HG03066 (cell line): ENCODE results near the gene ASIC3.
"Not testable (repeated sequence)": the region's sequence is repeated elsewhere in the genome, so short reads cannot be mapped to it uniquely, and the experiment has no call there.

Experiments
- ATAC-seq: cut with Tn5 transposase; IDR thresholded peaks from one replicate; pipeline ENCODE4 v1.9.1; 2021; ENCODE audit warnings: low read depth; ENCODE audit not compliant: unreplicated experiment

The ASIC3 gene

DNA sequence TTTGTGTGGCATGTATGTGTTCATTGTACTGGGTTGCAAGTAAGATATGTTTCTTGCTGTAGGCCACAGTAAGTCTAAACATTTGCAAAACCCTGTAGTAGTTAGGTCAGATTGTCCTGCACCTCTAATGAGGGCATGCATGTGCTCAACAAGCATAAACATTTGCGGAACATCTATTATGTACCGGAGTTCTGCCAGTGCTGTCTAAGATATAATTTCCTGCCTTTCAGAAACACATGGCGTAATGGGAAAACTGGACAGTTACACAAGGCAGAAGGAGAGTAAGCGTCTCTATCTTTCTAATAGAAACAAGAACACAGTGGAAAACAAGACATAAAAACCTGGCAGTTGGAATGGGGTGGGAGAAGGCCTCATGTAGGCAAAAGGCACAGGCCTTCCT, 17.3 kb upstream of the ASIC3 start:
- ATAC-seq, result no peak

DNA sequence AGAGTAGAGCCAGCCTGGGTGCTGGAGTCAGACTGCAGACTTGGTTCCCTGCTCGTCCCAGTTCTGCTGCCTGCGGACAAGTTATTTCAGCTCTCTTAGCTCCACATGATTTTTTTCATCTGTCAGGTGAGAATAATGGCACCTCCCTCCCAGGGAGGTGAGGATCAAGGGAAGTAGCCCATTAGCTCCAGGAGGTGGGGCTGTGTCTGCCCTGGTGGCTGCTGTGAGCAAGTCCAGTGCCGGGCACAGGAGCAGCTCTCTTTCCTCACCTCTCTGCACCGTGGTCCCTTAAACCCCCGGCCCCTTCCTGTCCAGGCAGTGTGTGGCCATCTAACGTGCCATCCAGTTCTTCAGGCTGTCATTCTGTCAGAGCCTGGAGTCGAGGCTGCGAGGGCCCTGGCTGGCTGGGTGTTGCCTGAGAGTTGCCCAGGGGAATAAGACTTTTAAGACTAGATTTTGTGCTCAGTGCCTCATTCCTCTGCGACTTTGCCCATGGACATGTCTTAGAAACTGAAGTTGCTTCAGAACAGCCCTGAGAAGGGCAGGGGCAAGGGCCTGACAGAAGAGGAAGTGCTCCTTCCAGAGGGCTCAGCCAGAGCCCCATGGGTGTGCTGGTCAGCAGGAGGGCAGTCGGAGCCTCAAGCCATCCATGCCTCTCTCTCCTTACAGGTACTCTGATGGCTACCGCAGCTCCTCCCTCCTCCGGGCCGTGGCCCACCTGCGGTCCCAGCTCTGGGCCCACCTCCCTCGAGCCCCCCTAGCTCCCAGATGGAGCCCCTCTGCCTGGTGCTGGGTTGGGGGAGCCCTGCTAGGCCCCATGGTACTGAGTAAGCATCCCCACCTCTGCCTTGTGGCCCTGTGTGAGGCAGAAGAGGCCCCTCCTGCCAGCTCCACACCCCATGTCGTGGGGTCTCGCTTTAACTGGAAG, 15.1 kb upstream of the ASIC3 start:
- ATAC-seq, result no peak

DNA sequence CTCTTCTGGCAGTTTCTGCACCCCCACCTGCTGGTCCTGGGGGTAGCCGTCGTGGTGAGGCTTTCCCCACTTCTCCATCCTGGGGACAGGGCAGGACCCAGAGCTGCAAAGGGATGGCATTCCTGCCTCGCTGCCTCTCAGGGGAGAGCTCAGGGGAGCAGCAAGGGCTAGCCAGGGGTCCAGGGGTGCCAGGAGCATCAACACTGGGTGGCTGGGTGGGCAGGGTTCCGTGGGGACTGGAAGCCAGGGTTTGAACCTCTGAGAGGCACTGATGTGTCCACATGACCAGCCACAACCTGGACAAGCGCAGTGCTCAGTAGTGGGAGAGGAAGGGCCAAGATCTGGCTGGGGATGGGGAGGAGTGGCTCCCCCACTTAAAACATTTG, 14.5 kb upstream of the ASIC3 start:
- no peak for ATAC-seq

DNA sequence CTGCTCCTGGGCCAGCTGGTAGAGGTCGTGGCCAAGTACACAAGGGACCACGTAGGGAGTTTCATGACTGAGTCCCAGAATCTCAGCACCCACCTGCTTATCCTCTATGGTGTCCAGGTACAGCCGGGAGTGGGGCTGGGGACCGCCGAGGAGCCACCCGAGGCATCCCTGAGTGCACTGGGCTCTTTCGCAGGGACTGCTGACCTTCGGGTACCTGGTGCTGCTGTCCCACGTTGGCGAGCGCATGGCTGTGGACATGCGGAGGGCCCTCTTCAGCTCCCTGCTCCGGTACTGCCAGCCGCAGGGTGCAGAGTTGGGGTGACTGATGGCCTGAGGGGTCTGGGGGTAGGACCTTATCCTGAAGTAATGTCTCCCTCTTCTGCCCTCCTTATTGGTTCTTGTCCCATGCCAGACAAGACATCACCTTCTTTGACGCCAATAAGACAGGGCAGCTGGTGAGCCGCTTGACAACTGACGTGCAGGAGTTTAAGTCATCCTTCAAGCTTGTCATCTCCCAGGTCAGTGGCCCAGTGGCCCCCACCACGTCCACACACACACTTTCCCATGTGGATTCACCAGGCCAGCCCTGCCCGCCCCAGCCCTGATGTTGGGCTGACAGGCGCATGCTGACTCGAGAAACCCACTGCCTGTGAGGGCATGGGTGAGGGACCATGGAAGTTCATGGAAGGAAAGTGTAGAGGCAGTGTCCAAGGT, 13.9 kb upstream of the ASIC3 start:
- no peak for ATAC-seq

DNA sequence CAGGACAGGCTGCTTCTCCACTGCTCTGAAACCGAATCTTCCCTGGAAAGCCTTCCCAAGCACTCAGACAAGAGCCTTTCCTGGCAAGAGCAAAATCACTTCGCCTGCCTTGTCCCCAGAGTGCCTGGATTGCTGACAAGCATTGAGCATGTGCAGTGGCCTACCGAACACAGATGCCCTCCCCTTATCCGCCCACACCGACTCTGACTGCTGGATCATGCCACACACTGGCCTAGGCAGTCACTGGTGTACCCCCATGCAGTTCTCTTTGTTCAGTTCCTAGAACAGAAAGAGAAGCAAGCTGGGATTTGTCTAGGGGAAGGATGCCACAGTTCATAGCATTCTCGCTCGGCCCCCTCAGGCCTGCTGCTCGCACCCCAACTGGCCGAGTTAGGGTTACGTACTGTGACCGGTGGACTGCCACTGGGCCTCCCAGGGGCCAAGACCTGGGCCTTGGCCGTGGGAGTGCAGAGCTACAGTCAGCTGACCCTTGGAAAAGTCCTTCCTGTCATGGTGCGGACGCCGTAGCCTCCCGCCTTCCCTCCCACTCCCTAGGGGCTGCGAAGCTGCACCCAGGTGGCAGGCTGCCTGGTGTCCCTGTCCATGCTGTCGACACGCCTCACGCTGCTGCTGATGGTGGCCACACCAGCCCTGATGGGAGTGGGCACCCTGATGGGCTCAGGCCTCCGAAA, 13.2 kb upstream of the ASIC3 start:
- no peak for ATAC-seq

DNA sequence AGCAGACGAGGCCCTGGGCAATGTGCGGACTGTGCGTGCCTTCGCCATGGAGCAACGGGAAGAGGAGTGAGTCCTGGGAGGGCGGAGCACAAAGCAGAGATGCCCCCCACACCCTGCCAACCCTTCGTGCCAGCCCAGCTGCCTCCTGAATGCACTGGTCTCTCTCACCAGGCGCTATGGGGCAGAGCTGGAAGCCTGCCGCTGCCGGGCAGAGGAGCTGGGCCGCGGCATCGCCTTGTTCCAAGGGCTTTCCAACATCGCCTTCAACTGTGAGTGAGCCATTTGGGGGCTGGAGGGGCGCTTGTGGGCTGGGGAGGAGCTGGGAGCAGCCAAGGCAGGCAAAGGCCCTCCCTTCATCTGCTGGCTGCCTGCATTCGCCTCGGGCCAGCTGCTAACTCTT, 12.4 kb upstream of the ASIC3 start:
- no peak for ATAC-seq

DNA sequence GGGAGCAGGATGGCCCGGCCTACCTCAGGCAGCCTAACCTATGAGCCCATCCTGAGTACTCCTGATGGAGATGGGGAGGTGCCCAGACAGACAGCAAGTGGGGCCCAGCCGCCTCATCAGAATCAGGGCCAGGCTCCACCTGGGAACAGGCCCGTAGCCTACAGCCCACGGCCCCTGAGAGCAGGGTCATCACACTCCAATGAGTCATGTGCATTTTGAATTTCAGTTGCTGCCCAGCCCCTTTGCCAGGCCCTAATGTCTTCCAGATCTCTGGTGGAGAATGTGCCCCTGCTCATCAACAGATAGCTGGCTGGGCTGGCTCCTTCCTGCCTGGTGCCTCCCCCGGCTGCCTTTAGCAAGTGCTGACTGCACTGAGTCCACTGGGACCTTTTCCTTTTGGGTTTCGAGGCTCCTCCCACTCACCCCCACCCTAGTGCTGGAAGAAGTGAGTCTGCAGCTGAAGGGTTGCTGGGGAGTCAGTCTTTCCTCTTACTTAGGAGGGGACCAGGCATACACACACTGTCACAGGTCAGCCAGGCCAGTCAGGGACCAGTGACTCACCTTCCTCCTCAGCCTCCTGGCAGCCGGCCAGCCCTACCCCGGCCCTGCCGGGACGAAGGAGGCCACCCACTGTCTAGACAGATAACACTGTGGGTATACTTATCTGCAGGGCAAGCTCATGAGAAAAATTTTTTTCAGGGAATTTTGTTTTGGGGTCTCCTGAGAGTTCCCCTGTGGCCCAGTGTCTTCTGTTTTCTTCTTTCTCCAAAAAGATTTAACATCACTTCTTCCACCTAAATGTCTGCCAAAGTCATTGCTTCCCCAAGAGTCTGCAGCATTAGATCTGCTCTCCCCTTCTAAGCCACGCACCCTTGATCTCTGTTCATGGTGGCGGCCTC, 9.1 kb upstream of the ASIC3 start:
- ATAC-seq, result peak; percentile 52

DNA sequence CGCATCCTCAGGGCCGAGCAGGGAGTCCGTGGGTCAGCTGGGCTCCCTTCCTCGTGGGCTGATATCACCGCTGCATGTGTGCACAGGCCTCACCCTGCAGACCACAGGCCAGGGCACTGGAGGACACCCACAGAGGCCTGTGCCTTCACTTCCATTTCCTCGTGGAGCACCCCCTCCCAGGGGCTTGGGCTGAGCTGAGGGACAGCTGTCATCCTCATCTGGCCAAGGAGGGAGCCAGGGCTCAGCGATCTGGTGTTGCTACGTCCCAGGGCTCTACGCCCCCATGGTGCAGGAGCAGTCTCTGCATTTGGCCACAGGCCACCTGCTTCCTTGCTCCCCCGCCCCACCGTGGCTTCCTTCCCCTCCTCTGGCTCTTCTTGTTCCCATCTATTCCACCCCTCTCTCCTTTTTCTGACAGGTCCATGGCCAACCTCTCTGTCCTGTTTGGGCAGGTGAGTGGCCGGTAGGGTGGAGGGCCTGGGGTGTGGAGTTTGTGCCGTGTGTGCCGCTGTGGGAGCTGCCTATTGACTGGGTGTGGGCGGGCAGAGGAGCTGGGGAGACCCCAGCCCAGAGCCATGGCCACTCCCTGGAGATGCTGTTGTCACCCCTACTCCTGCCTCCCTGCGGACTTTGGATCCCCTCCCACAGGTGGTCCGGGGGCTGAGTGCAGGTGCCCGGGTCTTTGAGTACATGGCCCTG, 8.3 kb upstream of the ASIC3 start:
- no peak for ATAC-seq

DNA sequence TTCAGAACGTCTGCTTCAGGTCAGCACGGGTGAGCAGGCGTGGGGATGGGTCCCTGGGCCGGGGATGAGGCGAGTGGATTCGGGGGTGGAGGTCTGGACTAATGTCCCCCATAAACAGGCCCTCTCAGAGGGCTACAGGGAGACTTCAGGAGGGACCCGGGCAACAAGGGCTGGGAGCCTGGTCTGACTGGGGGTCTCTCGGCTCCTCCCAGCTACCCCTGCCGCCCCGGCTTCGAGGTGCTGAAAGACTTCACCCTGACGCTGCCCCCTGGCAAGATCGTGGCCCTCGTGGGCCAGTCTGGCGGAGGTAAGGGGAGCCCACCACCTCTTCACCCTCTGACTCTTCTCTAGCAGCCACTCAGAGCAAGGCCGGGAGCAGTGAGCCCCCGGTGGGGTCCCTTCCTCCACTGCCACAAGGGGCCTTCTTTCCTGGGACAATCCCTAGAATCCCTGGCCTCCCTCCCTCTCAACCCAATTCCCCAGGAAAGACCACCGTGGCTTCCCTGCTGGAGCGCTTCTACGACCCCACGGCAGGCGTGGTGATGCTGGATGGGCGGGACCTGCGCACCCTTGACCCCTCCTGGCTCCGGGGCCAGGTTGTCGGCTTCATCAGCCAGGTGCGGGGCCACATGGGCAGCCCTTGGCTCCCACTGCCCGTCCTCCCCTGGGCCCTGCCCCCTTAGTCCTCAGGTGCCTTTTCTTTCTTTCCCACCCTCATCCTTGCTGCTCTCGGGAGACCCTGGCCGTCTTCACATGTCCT, 7.5 kb upstream of the ASIC3 start:
- ATAC-seq, result no peak

DNA sequence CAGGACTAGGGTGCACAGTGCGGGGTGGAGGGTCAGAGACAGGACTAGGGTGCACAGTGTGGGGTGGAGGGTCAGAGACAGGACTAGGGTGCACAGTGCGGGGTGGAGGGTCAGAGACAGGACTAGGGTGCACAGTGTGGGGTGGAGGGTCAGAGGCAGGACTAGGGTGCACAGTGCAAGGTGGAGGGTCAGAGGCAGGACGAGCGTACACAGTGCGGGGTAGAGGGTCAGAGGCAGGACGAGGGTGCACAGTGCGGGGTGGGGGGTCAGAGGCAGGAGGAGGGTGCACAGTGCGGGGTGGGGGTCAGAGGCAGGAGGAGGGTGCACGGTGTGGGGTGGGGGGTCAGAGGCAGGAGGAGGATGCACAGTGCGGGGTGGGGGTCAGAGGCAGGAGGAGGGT, 4.9 kb upstream of the ASIC3 start:
- not testable (repeated sequence) for ATAC-seq

DNA sequence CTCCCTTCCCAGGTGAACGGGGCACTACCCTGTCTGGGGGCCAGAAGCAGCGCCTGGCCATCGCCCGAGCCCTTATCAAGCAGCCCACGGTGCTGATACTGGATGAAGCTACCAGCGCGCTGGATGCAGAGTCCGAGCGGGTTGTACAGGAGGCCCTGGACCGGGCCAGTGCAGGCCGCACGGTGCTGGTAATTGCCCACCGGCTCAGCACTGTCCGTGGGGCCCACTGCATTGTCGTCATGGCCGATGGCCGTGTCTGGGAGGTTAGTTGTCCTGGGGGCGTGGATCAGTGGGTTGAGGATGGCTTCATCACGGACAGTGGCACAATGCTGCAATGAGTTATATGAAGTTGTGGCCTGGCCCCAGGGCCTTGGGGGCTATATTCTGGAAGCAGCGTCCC, 4.4 kb upstream of the ASIC3 start:
- no peak for ATAC-seq

DNA sequence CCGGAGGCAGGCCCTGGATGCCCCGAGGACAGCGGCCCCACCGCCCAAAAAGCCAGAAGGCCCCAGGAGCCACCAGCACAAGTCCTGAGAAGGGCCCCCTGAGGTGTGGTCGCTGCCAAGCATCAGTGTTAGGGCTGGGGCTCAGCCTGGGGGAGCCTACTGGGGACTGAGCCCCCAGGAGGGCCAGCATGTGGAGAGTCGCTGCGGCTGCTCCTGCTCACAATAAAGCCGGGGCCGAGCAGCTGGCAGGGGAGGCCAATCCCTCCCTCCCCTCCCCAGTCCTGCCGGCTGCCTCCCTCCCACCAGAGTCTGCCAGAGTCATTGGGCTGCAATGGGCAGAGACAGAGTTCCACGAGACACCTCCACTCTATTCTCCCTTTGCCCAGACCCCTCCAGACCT, 3.1 kb upstream of the ASIC3 start:
- no peak for ATAC-seq

DNA sequence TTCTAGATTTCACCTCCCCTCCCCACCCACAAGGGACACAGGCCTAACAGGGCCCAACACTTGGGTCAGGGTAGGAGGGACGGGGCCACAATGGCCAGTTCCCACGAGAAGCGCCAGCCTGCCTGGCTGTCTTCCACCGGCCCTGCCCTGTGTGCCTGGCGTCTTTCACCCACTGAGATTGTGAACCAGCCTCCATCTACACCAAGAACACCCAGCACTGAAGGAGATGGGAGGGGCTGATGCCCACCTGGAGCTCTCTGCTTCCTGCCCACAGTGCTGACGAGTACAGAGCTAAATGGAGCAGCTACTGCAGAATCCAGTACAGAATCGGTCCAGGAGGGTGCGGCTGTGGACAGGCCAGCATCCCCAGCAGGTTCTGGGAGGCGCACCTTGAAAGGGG, 2.4 kb upstream of the ASIC3 start:
- ATAC-seq, result no peak

DNA sequence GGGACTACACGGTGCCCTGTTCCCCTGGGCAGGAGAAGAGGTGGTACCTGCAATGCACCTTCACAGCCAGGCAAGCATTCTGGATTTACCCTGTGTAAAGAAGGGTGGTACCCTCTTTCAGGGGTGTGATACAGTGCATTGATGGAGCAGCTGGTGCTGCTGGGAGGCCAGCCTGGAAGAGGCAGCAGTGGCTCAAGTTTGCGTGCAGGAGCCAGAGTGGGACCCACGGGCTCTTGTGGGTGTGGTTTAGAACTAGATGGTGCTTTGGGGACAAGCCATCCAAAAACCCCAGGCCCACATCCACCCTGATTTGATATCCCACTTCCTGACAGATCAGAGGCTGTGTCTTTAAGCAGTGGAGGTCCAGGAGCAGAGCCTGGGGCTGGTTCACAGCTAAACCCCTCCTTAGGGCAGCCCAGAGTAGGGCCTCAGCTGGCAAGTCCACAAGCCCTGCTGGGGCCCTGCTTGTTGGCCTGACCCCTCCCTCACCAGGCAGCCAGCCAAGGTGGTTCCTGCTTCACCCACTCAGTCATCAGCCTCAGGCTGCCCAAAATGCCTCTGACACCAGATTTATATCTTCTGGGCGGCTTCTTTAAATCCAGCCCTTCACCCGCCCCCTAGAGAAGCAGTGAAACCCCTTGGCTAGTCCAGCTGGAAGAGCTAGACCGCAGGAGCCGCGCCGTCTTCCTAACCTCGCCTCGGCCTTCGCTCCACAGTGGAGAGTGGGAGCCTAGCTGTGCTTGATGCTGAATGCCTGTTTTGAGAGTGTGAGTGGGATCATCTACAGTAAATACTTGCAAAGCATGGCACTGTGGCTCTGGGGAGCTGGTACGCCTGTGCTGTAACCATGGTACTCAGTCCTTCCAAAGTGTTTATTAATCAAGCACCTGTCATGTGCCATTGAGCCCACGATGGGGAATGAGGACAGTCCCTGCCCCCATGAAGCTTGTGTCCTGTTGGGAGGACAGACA, 1.4 kb upstream of the ASIC3 start:
- no peak for ATAC-seq

DNA sequence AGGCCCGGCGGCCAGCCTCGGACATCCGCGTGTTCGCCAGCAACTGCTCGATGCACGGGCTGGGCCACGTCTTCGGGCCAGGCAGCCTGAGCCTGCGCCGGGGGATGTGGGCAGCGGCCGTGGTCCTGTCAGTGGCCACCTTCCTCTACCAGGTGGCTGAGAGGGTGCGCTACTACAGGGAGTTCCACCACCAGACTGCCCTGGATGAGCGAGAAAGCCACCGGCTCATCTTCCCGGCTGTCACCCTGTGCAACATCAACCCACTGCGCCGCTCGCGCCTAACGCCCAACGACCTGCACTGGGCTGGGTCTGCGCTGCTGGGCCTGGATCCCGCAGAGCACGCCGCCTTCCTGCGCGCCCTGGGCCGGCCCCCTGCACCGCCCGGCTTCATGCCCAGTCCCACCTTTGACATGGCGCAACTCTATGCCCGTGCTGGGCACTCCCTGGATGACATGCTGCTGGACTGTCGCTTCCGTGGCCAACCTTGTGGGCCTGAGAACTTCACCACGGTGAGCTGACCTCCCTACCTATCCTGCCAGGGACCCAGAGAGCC, 656 bp downstream of the ASIC3 start:
- no peak for ATAC-seq

DNA sequence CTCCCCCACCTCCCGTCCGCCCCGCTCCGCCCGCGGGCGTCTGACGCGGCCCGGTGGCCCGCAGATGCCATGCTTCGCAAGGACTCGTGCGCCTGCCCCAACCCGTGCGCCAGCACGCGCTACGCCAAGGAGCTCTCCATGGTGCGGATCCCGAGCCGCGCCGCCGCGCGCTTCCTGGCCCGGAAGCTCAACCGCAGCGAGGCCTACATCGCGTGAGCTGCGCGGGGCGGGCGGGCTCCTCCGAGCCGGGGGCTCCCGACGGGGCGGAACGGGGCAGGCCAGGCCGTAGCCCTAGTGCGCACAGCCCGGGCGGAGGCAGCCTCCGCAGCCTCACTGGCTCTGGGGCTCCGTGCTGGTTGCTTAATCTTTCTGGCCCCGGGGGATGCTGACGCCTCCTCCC, 2.8 kb downstream of the ASIC3 start:
- ATAC-seq, result no peak

DNA sequence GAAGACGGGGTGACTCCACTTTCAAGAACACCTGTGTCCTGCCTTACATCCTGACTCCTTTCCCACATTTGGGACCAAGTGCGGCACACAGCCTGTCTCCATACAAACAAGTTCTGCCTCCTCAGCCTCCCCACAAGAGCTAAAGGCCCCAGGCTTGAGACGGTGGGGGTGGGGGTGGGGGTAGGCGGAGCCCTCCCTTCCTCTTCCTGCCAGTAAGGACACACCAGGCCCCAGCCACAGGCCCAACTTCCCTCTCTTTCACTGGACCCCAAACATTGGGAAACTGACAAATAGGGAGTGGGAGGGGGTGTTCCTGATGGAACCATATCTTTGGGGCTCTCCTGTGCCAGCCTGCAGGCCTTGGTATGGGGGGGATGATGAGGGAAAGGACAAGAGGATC, 4.8 kb downstream of the ASIC3 start:
- no peak for ATAC-seq

DNA sequence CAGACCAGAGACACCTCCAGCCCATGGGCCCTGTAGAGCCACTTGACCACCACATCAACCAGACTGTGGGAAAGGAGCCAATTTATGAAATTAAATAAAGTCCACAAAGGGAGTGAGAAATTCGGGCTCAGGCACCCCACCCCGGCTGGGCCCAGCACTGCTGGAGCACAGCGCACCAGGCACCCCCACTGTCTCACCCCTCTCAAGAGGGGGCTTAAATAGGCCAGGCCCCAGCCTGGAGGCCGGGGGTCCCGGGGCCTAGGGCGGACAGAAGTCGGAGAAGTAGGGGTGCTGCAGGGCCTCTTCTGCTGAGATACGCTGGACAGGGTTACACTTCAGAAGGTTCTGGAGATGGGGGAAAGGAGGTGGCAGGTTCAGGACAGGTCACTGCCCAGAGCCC, 5.4 kb downstream of the ASIC3 start:
- no peak for ATAC-seq
